NCI-H2171 treated with DMSO at 0.1 percent for 48 hours (cell line): Measurements from ENCODE around the gene GTPBP1.

ENCODE experiments used
- DNase-seq: peaks from one replicate; lab custom pipeline; 2025; lab: John Stamatoyannopoulos, UW

GTPBP1 gene

DNA sequence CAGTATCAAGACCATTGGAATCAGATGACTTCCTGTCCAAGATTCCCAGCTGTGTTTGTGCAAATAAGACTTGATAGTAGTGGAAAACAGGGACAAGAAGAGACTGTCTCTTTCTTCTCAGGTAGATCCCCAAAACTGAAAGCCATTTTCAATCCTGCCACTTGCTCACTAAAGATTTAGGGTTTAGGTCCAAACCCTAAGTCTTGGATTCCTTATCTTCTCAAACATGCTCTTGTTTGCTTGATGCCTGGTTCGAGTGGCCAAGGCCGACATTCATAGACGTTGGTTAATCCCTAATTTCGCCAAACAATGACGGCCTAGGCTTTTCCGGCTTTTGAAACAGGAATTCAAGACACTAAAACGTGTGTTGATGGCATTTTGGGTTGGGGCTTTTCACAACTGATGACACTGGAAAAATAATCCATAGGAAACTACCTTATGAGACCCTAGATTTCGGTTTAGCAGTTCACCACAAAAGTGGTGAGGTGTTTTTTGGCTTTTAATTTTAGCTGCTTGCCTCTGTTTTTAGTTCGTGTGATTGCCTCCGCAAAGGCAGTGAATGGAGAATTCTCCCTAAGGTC lies 1.0 kb upstream of the GTPBP1 start:
- peak; percentile 16 for DNase-seq

- DNase-seq = peak; percentile 33
Measured at GRCh38 chr22:38706101-38706900, 557 bp downstream of the GTPBP1 start.

GRCh38 chr22:38706901-38707195 lies 1.1 kb downstream of the GTPBP1 start:
- DNase-seq = no peak

GRCh38 chr22:38707346-38707745 lies 1.6 kb downstream of the GTPBP1 start:
- DNase-seq = no peak

GRCh38 chr22:38707984-38708383 lies 2.2 kb downstream of the GTPBP1 start:
- no peak for DNase-seq

- DNase-seq = no peak
Measured at GRCh38 chr22:38709306-38709705, 3.6 kb downstream of the GTPBP1 start.

DNA sequence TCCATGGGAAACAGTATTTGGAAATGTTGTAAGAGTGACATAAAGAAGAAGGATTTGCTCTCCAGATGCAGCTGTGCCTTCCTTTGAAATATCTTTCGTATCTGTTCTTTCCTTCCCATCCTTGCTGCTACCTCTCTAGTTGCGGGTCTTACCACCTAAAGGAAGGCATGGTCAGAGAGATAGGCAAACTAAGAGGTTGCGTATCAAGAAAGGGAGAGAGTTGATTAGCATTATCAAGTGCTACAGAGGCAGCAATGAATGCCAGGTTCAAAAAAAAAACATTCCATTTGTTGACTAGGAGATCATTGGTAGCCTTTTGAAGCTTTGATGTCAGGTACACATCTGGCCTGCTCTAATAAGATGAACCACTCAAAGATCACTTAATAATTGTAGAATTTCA lies 4.6 kb downstream of the GTPBP1 start:
- DNase-seq = no peak

DNA sequence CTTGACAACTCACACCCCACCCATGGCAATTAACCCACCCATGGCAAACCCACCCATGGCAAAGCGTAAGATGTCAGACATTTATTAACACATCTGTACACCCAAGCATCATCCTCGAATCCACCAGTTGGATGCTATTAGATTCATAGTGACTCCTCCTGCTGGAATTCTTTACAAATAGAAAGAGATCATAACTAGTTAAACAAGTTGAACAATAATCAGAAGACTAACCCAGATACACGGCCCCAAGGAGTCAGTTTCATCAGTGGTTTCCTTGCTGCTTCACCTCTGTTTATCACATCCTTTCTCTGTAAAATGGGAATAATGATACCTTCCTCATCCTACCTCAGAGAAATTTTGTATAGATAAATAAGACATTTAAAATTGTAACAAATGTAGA lies 5.1 kb downstream of the GTPBP1 start:
- no peak for DNase-seq

GRCh38 chr22:38712486-38713207 lies 6.9 kb downstream of the GTPBP1 start:
- no peak for DNase-seq

DNA sequence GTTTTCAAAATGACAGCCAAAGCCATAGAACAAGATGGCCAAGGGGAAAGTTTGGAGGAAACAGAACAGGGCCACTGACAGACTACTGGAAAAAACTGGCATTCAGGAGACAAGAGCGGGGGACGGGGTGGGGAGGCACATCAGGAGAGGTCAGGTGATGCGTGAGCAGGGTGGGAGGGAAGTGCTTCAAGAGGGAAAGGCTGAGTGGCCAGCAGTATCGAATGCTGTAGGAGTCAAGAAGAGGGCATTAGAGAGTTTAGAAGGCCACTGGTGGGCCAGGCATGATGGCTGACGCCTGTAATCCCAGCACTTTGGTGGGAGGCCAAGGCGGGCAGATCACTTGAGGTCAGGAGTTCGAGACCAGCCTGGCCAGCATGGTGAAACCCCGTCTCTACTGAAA lies 8.2 kb downstream of the GTPBP1 start:
- no peak for DNase-seq

GRCh38 chr22:38715176-38715764 lies 9.5 kb downstream of the GTPBP1 start:
- no peak for DNase-seq

- no peak for DNase-seq
Measured at GRCh38 chr22:38715852-38716251, 10.1 kb downstream of the GTPBP1 start.

GRCh38 chr22:38716271-38716670 lies 10.5 kb downstream of the GTPBP1 start:
- no peak for DNase-seq

DNA sequence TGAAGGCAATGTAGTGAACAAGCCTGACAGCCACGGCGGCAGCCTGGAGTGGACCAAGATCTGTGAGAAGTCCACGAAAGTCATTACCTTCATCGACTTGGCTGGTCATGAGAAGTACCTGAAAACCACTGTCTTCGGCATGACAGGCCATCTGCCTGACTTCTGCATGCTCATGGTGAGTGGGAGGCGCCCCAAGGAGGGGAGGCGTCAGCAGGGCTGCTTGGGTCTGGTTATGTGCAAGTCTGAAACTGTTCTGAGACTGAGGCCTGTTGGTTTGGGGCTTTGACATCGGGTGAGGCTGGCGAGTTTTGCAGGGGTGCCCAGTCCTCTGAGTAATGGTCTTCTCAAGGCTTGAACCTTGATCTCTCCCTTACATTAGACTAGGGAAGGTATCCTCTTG lies 11.1 kb downstream of the GTPBP1 start:
- DNase-seq = no peak

GRCh38 chr22:38717244-38717643 lies 11.5 kb downstream of the GTPBP1 start:
- DNase-seq = no peak

DNA sequence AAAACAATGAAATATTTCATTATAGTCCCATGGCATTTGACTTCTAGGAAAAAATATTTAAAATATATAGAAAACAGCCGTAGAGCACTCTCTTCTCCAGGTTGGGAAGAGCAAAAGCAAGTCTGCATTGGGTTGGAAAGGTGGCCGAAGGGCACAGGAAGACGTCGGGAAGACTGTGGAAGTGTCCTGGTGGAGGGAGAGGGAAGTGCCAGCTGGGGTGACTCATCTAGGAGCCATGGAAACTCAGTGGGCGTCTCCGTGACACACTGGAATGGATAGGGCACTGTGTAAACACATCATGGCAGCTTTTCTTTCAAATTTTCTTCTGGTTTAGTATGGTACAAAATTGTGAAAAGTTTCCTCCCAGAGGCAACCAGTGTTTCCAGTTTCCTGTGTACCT lies 12.7 kb downstream of the GTPBP1 start:
- DNase-seq = peak; percentile 31

DNA sequence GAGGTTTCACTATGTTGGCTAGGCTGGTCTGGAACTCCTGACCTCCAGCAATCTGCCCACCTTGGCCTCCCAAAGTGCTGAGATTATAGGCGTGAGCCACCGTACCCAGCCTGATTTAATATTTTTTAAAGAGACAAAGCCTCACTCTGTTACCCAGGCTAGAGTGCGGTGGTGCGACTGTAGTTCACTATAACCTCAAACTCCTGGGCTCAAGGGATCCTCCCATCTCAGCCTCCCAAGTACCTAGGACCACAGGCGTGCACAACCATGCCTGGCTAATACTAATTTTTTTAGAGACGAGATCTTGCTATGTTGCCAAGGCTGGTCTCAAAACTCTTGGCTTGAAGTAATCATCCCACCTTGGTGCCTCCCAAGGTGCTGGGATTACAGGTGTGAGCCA lies 13.5 kb downstream of the GTPBP1 start:
- no peak for DNase-seq

DNA sequence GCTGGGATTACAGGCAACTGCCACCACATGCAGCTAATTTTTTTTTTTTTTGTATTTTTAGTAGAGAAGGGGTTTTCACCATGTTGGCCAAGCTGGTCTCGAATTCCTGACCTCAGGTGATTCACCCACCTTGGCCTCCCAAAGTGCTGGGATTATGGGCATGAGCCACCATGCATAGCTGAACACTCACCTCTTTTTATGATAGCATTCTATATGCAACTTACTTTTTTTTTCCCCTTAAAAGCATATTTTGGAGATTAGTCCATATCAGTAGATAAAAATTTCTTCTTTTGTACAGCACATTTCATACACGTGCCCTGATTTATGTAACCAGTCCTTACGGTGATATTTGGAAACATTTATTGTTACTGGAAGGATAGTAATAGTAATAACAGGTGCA lies 14.6 kb downstream of the GTPBP1 start:
- no peak for DNase-seq

DNA sequence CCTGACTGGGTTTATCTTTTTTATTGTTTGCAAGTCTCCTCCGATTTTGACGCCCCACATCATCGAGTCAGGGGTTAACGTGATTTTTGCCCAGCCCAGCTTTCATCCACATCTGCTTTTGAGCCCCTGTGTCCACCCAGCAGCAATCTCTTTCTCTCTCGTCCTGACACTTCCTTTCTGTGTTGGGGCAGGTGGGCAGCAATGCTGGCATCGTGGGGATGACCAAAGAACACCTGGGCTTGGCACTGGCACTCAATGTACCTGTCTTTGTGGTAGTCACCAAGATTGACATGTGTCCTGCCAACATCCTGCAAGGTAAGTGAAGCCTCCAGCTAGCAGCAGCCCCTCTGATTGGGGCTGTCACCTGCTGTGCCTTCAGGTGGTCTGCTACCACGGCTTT lies 15.8 kb downstream of the GTPBP1 start:
- no peak for DNase-seq

- DNase-seq = no peak
Measured at GRCh38 chr22:38724176-38724575, 18.4 kb downstream of the GTPBP1 start.

GRCh38 chr22:38724926-38725571 lies 19.3 kb downstream of the GTPBP1 start:
- peak; percentile 31 for DNase-seq

DNA sequence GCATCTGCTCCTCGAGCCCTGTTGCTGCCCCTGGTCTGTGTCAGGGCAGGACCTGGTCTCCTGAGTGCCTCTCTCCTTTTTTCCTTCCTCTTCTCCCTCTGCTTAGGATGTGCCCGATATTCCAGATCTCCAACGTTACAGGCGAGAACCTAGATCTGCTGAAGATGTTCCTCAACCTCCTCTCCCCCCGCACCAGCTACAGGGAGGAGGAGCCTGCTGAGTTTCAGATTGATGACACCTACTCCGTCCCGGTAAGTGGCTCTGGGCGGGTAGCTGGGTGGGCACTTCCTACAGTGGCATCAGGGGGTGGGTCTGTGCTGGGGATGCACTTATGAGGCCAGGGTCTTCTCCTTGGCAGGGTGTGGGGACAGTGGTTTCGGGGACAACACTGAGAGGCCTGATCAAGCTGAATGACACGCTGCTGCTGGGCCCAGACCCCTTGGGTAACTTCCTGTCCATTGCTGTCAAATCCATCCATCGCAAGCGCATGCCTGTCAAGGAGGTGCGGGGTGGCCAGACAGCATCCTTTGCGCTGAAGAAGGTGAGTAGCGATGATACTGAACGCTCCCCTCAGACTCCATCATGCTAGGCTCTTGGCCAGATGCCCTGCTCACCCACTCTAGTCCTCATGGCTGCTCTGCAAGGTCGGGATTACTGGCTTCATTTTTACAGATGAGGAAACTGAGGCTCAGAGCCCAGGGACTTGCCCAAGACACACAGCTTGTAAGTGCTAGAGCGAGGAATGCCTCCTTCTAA lies 20.3 kb downstream of the GTPBP1 start:
- no peak for DNase-seq
